C1 segment of cervical spinal cord (tissue), 14 donors: Measurements from ENCODE around the gene SPOPL.

ENCODE experiments used
- DNase-seq, 14 donors: peaks; one replicate each; lab custom pipeline; 2025; lab: John Stamatoyannopoulos, UW

Gene SPOPL

GRCh38 chr2:138600732-138601457, 99.3 kb downstream of the SPOPL start:
- no peak for DNase-seq

- no peak for DNase-seq
Measured at GRCh38 chr2:138601458-138602165, 100.0 kb downstream of the SPOPL start.

GRCh38 chr2:138602166-138602460, 100.5 kb downstream of the SPOPL start:
- DNase-seq: no peak

GRCh38 chr2:138607746-138608145, 106.2 kb downstream of the SPOPL start:
- no peak for DNase-seq

GRCh38 chr2:138609446-138609845, 107.9 kb downstream of the SPOPL start:
- no peak for DNase-seq

GRCh38 chr2:138610201-138610953, 108.8 kb downstream of the SPOPL start:
- no peak for DNase-seq

GRCh38 chr2:138615257-138615656, 113.7 kb downstream of the SPOPL start:
- no peak for DNase-seq

- no peak for DNase-seq
Measured at GRCh38 chr2:138617026-138617425, 115.5 kb downstream of the SPOPL start.

GRCh38 chr2:138618971-138619370, 117.4 kb downstream of the SPOPL start:
- DNase-seq: no peak

- DNase-seq: no peak
Measured at GRCh38 chr2:138620431-138620830, 118.9 kb downstream of the SPOPL start.

- no peak for DNase-seq
Measured at GRCh38 chr2:138621139-138621538, 119.6 kb downstream of the SPOPL start.

GRCh38 chr2:138622613-138623012, 121.0 kb downstream of the SPOPL start:
- no peak for DNase-seq
